NCI-H2107 treated with DMSO at 0.1 percent for 48 hours (cell line): ENCODE results near the gene IQCN.

Experiments used
- DNase-seq: peaks from one replicate; lab custom pipeline; 2025; ENCODE audit not compliant: unreplicated experiment; lab: John Stamatoyannopoulos, UW

IQCN gene

DNA sequence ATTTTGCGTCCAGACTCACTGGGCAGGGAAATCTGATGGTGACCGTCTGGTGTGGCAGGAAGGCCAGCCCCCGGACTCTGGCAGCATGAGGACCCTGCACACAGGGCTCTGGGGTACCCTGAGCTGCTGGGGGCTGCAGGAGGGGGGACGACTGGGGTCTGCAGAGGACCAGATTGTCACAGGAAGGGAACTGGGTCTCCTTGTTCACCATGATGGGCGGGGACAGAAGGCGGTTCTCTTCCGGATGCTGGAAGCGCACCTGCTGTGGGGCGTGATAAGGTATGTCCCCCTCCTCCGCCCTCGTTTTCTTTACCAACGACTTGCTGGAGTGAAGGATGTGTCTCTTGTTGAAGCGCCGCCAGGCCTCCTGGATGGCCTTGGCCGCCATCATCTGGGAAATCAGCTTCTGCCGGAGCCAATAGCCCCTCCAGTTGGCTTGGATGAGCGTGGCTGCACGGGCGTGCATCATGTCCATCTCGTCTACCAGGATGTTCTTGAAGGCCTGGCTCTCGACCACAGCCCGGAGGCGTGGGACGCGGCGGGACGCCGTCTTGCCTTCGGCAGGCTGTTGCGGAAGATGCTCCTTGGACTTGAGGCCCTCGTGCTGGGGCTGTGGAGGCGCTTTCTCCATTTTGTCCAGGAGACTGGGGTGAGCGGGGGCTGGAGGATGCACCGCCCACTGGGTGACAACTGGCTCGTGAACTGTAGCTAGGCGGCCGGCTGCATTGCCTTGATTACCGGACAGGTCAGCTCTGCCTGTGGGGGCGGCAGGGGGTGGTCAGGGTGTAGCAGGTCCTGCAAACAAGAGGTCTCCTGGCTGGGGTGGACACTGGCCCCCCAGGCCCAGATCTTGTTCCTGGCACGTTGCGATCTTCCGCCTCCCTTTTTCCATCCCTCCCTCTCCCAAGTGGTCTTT is 7.2 kb downstream of the IQCN start:
- no peak for DNase-seq

DNA sequence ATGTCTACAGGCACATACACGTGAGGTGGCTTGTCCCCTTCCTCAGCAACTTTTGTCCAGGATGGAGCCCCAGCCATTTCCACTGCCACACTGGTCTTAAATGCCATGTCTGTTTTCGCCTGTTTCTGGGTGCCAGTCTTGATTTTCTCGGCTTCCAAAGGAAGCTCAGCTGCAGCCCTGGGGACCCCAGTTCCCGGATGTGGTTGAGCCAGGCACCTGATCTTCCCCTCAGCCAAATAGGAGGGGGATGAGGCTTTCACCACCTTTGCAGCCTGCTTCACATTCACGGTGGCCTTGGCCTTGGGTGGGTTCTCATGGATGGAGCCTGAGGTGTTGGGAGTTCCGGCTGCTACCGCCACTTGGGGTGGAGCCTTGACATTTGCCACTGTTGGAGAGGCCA is 8.7 kb downstream of the IQCN start:
- DNase-seq, result no peak

DNA sequence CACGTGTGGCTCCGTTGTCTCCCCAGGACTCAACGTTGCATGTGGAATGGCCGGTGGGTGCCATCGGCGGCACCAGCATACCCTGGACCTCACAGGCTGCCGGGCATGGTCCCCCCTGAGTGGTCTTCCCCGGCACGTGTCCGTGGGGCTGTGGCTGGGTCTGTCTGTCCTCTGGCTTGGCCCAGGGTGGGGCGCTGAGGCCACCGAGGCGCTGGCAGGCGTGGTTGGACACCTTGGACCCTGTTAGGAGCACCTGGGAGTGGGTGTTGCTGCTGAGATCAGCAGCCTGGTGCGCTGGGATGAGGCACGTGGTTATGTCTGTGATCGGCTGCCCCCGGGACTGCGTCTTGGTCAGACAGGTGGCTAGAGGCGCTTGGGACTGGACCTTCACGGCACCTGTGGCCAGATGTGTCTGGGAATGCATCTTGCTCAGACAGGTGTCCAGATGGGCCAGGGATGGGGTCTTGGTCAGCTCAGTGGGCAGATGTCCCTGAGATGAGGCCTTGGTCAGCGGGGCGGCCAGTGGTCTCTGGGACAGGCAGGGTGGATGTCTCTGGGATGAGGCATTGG is 9.2 kb downstream of the IQCN start:
- no peak for DNase-seq

DNA sequence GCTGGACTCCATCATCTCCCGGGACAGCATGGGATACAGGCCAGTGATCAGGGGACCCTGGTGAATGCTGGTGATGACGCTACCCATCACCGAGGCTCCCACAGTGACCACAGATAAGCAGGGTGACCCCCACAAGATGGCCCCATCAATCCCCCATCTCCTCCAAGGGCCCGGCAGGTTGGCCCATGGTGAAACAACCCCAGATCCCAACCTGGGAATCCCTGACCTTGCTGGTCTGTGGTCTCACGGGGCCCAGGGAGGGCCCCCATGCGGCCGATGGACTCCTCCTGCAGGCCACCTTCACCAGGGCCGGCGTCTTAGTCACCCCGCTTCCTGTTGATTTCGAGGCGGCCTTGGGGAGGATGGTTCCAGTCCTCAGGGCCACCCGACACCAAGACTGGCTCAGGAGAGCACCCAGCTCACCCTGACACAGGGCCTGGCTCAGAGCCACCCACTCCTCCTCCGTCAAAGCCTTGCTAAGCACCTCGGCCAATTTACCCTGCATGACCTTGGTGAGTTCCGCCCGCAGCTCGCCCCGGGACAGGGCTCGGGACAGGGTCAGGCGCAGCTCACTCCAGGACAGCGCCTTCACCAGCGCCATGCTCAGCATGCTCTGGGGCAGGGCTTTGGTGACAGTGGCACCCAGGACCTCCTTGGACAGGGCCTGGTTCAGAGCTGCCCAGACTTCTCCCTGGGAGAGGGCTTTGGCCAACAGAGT is 10.0 kb downstream of the IQCN start:
- DNase-seq, result no peak

DNA sequence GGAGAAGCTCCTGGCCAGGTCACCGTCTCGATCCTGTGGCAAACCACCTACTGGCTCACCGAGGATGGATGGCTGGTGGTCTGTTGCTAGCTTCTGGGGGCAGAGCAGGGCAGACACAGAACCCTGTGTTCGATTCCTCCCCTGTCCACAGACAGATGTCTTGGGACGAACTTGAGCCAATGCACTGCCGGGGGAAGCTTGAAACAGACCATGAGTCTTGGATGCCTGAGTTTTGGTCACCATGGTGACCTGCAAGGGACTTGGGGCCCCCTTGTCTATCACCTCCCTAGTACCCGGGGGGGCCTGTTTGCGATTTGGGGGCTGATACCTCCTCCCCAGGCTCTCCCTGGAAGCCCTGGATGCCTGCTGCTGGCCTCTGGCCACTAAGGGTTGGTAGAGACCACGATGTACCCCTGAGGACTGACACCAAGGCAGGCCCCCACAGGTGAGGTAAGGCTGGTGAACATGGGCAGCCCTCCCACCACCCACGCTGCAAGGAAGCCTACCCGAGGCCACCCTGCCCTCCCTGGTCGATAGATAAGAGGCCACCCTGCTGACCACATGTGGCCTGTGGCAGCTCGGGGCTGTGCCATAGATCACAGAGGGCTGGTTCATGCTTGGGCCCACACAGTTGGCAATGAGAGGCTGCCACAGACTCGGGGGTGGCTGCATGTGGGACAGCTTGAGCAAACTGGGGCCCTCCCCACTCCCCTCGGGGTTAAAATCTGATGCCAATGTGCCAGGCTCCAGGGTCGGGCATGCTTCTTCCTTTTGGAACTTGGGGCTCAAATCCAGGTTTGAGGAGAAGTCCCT is 10.7 kb downstream of the IQCN start:
- no peak for DNase-seq

DNA sequence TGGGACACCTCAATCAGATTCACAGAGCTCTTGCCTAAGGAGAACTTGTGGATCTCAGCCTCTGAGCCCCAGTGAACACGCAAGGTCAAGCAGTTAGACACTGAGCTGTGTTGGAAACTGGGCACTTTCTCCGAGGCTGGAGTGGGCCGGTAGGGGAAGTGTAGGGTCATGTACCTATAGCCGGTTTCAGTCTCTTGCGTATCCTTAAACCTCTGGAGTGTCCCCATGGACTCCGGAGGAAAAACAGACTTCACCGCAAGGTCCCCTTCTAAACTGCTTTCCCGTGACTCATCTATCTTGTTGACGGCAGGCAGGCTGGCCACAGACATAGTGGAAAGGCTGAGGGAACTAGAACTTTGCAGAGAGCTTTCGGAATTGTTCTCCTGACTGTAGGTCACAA is 11.3 kb downstream of the IQCN start:
- DNase-seq, result no peak

DNA sequence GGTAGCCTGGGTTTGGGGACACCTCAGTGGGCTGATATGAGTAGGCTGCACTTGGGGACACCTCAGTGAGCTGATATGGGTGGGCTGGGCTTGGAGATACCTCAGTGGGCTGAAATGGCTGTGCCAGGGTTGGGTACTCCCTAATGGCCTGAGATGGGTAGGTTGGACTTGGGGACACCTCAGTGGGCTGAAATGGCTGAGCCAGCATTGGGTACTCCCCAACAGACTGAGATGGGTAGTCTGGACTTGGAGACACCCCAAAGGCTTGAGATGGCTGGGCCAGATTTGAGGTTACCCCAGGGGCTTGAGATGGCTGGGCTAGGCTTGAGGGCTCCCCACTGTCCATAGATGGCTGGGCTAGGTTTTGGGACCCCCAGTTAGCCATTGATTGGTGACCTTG is 12.1 kb downstream of the IQCN start:
- DNase-seq, result no peak

DNA sequence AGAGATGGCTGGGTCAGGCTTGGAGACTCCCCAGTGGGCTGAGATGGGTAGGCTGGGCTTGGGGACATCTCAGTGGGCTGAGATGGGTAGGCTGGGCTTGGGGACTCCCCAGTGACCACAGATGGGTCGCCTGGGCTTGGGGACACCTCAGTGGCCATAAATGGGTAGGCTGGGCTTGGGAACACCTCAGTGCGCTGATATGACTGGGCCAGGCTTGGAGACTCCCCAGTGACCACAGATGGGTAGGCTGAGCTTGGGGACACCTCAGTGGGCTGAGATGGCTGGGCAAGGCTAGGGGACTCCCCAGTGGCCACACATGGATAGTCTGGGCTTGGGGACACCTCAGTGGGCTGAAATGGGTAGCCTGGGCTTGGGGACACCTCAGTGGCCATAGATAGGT is 12.8 kb downstream of the IQCN start:
- no peak for DNase-seq

DNA sequence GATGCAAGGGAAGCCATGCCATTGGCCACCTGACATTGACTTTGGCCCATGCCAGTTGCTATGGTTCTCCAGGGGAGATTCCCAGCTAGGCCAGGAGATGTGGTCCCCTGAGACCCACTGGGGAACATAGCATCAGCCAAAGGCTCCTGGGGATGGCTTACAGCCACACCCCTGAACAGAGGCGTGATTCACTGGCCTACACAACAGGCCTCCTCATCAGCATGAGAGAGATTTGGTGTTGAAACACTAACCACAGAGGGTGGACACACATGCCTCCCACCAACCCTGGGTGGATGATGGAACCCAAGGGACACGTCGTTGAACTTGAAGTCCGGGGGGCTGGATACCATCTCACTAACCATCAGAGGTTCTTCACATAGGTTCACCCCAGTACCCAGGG is 14.4 kb downstream of the IQCN start:
- no peak for DNase-seq

DNA sequence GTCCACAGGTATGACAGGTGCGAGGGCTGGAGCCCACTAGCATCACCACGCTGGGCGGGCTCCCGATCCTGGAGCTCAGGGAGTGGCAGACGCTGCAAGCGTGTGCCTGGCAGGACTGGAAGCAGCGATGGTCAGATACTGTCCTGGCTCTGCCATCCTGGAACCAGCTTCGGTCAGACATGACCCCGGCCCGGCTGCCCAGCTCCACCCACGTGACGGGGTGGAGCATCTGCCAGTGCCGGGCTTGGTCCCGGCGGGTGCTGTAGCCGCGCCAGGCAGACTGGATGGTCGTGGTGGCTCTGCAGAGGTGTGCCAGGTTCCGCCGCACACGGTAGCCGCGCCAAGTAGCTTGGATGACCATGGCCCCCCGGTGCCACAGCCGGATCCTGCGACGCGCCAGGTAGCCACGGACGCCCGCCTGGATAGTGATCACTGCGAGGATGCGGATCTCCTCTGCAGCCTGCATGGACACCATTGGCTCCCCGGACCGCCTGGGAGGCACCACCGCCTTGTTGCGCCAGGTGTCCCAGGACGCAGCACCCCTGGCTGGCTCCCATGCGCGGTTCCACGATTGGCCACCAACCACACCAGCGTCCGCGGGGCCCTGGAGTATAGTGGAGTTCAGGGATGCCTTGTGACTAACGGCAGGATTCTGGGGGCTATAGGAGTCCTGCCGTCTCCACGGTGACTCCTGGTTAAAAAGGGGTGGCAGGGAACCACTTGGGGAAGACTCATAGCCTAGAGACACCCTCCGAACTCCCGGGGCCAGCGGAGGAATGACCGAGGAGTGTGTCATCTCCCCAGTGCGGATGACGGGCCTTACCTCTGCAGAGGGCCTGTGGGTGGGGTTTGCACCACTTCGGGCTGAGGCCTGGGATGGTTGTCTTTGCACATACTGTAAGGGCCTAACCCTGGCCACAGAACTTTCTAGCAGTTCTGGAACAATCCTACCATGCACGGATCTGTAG is 16.5 kb downstream of the IQCN start:
- DNase-seq, result no peak

DNA sequence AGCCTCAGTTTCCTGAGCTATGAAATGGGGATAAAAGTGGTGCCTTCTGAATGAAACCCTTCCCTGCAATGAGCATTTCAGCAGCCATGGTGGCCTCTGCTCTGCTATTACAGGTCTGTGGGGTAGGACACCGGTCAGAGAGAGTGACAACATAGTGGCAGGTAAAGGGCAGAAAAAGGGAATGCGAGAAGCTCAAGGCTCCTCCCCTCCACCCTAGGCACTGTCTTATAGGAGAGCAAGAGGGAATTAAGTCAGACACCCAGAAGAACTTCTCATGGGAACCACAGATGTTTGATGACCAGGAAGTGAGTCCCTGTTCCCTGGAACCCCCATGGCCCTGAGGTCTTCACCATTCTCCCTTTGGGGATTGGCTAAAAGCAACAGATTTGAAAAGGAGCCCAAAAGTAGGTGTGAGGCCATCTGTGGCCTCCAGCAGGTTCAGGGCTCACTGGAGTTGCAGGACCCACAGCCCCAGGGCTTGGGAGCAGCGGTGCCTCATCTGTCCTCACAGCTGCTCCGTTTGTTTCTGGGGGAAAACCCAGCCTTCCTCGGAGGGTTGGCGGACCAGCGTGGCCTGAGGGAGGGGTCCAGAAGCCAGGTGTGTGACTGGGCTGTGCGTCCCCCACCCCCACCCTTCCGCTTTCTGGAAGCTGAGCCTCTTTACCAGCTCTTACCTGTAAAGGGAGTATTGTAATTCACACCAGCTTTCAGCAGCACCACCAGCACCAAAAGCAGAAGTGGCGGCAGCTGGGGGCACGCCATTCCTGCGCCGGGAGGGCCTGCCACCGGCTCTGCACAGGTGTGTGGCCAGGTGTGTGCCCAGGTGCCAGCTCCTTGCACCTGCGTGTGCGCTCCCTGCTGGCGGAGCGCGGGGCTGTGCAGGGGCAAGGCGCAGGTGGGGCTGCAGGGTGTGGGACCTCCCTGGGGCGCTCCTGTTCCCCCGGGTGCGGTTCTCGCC is 19.4 kb downstream of the IQCN start:
- peak; percentile 53 for DNase-seq

DNA sequence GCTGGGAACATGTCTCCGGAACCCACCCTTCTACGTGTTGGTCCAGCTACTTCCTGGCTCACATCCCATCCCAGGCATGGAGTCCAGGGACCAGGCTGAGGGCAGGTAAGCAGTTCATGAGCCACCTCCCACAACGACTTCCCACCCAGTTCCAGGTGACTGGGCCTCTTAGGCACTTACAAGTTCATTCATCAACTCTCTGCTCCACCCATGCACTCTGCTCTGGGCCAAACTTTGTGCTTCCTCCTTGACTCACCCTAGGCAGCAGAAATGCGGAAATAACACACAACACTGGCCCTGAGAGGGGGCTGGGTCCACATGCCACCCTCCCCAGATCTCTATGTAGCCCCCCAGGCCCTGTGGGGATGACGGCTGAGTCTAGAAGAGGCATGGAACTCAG is 20.5 kb downstream of the IQCN start:
- DNase-seq, result no peak

DNA sequence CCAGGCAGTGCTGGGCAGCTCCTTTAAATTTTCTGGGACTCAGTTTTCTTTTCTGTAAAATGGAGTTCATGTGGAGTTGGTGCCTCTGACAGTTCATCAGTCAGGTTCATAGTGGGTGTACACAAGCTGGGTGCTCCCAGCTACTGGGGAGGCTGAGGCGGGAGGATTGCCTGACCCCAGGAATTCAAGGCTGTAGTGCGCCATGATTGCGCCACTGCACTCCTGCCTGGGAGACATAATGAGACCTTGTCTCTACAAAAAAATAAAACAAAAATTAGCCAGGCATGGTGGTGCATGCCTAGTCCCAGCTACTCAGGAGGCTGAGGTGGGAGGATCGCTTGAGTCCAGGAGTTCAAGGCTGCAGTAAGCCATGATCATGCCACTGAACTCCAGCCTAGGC is 21.1 kb downstream of the IQCN start:
- DNase-seq, result no peak

DNA sequence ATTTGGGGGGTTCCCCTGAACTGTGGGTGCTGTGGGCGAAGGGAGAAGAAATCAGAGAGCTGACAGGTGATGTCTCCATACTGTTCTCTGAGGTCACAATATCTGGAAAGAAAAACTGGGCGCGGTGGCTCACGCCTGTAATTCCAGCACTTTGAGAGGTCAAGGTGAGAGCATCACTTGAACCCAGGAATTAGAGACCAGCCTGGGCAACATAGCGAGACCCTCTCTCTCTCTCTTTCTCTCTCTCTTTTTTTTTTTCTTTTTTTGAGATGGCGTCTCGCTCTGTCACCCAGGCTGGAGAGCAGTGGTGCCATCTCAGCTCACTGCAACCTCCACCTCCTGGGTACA is 21.9 kb downstream of the IQCN start:
- no peak for DNase-seq

DNA sequence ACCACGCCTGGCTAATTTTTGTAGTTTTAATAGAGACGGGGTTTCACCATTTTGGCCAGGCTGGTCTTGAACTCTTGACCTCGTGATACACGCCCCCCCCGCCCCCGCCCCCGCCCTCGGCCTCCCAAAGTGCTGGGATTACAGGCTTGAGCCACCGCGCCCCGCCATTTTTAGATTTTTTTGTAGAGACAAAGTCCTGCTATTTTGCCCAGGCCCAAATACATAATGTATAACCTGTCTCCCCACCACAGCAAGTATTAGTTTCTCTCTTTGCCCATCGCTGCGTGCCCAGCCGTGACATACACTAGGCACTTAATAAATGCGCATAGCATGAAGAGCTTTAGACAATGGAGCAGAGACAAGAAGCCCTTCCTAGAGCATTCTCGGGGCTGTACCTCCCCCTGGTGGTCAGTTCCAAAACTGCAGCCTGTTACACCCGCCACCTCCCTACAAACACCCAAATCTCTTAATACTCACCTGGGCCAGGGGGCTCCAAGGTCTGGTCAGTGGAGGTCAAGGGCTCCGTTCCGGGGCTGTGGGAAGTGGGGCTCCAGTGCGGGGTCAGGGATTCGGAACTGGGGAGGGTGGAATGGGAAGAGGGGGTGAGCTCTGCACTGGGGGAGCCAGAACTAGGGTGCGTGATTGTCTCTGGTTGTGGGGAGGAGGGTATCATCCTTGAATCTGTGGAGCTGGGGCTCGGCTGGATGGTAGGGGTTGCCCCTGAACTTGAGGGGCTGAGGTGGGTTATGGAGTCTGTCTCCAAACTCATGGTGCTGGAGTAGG is 22.5 kb downstream of the IQCN start:
- peak; percentile 29 for DNase-seq

DNA sequence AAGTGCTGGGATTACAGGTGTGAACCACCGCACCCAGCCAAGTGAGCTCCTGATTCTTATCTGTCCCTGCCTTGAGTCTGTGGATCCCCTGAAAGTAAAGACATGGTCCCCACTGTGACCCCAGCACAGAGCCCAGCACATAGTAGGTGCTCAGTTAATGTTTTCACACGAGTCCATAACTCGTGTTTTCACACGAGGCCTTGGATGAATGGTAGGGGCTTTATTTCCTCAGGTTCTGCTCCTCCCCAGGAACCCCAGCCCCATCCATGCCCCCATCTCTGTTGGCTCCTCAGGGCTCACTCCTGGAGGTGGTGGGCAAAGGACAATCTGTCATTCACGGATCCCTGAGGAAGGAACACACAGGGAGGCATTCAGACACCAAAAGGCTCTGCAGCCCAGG is 24.4 kb downstream of the IQCN start:
- DNase-seq, result no peak

DNA sequence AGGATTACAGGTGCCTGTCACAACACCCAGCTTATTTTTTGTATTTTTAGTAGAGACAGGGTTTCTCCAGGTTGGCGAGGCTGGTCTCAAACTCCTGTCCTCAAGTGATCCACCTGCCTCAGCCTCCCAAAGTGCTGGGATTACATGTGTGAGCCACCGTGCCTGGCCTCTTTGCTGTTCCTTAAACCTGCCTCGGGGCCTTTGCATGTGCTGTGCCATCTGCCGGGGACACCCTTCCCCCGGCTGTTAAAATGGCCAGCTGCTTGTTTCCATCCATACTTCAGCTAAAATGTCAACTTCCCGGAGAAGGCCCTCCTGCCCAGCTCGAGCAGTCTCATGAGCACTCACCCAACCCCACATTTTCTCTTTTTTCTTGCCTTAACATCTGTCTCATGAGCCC is 29.0 kb downstream of the IQCN start:
- DNase-seq, result no peak

DNA sequence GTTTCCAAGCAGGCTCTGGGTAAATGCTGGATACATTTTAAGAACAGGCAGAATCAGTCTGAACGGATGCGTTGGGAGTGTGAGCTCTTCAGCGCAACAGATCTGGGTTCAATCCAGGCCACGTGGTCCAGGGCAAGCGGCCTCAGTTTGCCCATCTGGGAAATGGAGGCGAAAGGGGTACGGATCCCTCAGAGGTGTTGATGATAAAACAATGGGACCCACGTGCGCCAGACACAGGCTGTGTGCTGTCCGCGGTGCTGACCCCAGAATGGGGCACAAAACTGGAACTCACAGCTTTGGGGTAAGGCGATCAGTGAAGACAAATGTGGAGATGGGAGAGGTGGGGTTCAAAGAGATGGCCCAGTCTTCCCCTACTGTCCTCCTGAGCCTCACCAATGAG is 34.9 kb downstream of the IQCN start:
- DNase-seq, result no peak
